Panc1 (cell line): ENCODE results near the gene F8A1. TPM values are rescaled to one million over a fixed set of nuclear protein-coding genes. Genes with fewer than 3 reads are reported as not detected.

ENCODE experiments used
- microRNA-seq: library from miRNA; unstranded; fragments of <30 nt; microRNA quantifications from one replicate; pipeline ENCODE4 v1.1.0, GENCODE V29; 2020; ENCODE audit not compliant: unreplicated experiment
- total RNA-seq: library from RNA; stranded (reverse); gene quantifications from one replicate; pipeline ENCODE4 v1.2.1, GENCODE V29; 2021; ENCODE audit not compliant: unreplicated experiment

F8A1 gene
- total RNA-seq, 1 experiment from 2014 or later: 122 TPM

Small RNA genes lying within 50 kb of the gene (microRNA-seq; reads per million reads assigned to microRNA genes)
- not detected for gene MIR1184-1

Other genes starting within 250 kb of the F8A1 start
- gene CTAG2, start 232.8 kb upstream of the F8A1 start, total RNA-seq: not detected
- gene GAB3, start 135.3 kb upstream of the F8A1 start, total RNA-seq: 8.2 TPM
- gene DKC1, start 123.5 kb upstream of the F8A1 start, total RNA-seq: 179 TPM
- gene MPP1, start 80.9 kb upstream of the F8A1 start, total RNA-seq: 89.3 TPM
- not detected for gene SMIM9, start 51.7 kb upstream of the F8A1 start, total RNA-seq
- 12.4 TPM for gene F8, start 136.4 kb downstream of the F8A1 start, total RNA-seq
- gene FUNDC2, start 140.5 kb downstream of the F8A1 start, total RNA-seq: 68.8 TPM
- 13.0 TPM for gene CMC4, start 184.8 kb downstream of the F8A1 start, total RNA-seq
- gene MTCP1, start 184.8 kb downstream of the F8A1 start, total RNA-seq: 49.5 TPM
- 37.4 TPM for gene BRCC3, start 185.2 kb downstream of the F8A1 start, total RNA-seq